Esophagus (tissue), 2 donors: Measurements from ENCODE around the gene BTG1. TPM values are rescaled to one million over a fixed set of nuclear protein-coding genes. Genes with fewer than 3 reads are reported as not detected.

Experiments used
- H3K27ac ChIP-seq, 2 donors: one replicate each; pipeline ENCODE4 v1.5.1; 2013; ENCODE audit warnings: low read depth in 2 of 2, mild to moderate bottlenecking in 2 of 2, inconsistent platforms in 1 of 2, low read length in 1 of 2, moderate library complexity in 1 of 2
- H3K27me3 ChIP-seq, 2 donors: one replicate each; pipeline ENCODE4 v1.6.1; 2013; ENCODE audit warnings: low read length in 2 of 2, control low read depth in 1 of 2, mild to moderate bottlenecking in 1 of 2; ENCODE audit not compliant: insufficient read depth in 2 of 2, control insufficient read depth in 1 of 2
- H3K36me3 ChIP-seq, 2 donors: one replicate each; pipeline ENCODE4 v1.6.1; 2013; ENCODE audit warnings: low read length in 1 of 2; ENCODE audit not compliant: control insufficient read depth in 2 of 2, insufficient read depth in 2 of 2
- H3K4me1 ChIP-seq, 2 donors: one replicate each; pipeline ENCODE4 v1.6.1; 2013; ENCODE audit warnings: low read length in 1 of 2; ENCODE audit not compliant: control insufficient read depth in 2 of 2, insufficient read depth in 2 of 2
- H3K4me3 ChIP-seq, 2 donors: one replicate each; pipeline ENCODE4 v1.5.1; 2013; ENCODE audit warnings: low read length in 2 of 2, mild to moderate bottlenecking in 2 of 2, low read depth in 1 of 2, moderate library complexity in 1 of 2
- H3K9me3 ChIP-seq, 2 donors: one replicate each; pipeline ENCODE4 v1.6.1; 2013; ENCODE audit warnings: mild to moderate bottlenecking in 2 of 2, low read depth in 1 of 2, low read length in 1 of 2, moderate library complexity in 1 of 2; ENCODE audit not compliant: control insufficient read depth in 2 of 2, insufficient read depth in 1 of 2
- WGBS, 2 donors: extraction: QIAGEN DNeasy Blood & Tissue Kit; methylation state at CpG; one replicate each; pipeline ENCODE4 v1.1.7; 2013; 5-methylcytosine and 5-hydroxymethylcytosine counted together
- polyA plus RNA-seq, 2 donors: library from polyadenylated mRNA; stranded (reverse); fragments of 200-250 nt; gene quantifications; one replicate each; pipeline ENCODE4 v1.2.3, GENCODE V29; 2013
- donor health status: healthy with polysubstance abuse.
- donor health status: Bipolar disorder and iron deficiency.

The BTG1 gene
- polyA plus RNA-seq, 2 donors = 23.6 to 28.0 TPM

DNA sequence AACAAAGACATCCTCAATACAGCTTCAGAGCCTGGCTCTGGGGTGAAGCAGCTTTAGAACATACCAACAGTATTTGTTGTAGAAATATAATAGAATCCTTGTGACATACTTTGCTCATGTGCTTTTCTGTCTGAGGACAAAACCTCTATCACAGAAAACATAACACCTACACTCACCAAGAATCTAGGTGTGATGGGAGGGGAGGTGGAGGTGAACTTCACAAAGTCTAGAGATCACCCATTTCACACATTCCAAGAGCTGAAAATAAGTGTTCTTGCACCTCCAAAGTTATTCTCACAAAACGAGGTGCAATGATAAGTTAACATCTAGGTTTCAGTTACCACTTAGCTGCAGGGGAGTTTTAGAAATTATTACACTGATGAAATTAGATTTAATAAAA lies 32.7 kb upstream of the BTG1 start:
- Histone ChIP-seq H3K4me3 (no peak overlapping the region), H3K4me1 (no peaks in the 10 kb centered on the region), H3K9me3 (no peaks in the 10 kb centered on the region), H3K36me3 (no peaks in the 10 kb centered on the region), H3K27me3 (no peaks in the 10 kb centered on the region), H3K27ac (no peak overlapping the region)
- 86% methylated on average over 1 of the region's 1 CpG for WGBS, 2 donors

DNA sequence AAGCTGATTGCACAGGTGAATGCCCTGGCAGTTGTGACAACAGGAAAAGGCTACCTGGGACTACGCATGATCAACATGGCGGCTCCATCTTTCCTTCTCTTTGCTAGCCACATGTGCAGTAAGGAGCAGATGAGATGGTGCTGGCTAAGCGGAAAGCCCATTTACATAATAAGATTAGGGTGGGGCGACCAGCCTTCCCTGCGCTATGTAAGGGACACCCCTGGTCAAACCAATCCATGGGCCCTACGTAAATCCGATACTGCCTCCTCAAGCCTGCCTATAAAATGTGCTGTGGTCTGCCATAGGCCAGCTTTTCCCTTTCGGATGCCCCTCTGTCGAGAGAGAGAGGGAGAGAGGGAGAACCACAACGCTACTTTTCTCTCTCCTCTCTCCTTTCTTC lies 31.0 kb upstream of the BTG1 start:
- Histone ChIP-seq H3K27me3 (no peaks in the 10 kb centered on the region), H3K9me3 (no peaks in the 10 kb centered on the region), H3K36me3 (no peaks in the 10 kb centered on the region), H3K4me3 (no peak overlapping the region), H3K27ac (no peak overlapping the region), H3K4me1 (no peaks in the 10 kb centered on the region)
- WGBS, 2 donors = 97% methylated on average over 10 of the region's 10 CpGs

- no peak overlapping the region for H3K4me3 ChIP-seq
- H3K27ac ChIP-seq = no peak overlapping the region
- WGBS, 2 donors = 95% methylated on average over 3 of the region's 3 CpGs
- H3K36me3 ChIP-seq = no peaks in the 10 kb centered on the region
- H3K9me3 ChIP-seq = no peaks in the 10 kb centered on the region
- H3K4me1 ChIP-seq = no peaks in the 10 kb centered on the region
- H3K27me3 ChIP-seq = no peaks in the 10 kb centered on the region
Observed at GRCh38 chr12:92175961-92176360, 30.3 kb upstream of the BTG1 start.

DNA sequence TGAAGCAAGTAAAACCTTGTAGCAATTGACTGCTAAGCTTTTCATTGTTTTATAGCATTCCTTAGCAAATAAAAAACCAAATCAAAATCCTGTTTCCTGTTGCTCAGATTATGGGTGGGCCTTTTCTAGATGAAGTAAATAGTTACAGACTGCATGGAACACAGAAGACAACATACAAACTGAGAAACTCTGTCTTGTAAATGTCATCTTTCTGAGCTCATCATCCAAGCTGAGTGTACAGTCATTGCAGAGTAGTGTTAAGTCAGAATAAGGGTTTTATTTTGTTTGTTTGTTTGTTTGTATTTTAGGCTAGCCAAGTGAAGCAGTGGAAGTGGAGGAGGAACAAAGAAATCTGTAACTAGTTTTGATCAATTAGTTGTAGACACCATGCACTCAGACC lies 24.4 kb upstream of the BTG1 start:
- no peaks in the 10 kb centered on the region for H3K4me1 ChIP-seq
- no peaks in the 10 kb centered on the region for H3K9me3 ChIP-seq
- H3K36me3 ChIP-seq = no peaks in the 10 kb centered on the region
- H3K27me3 ChIP-seq = no peaks in the 10 kb centered on the region
- H3K27ac ChIP-seq = no peak overlapping the region
- no peak overlapping the region for H3K4me3 ChIP-seq

GRCh38 chr12:92167075-92167474 lies 21.4 kb upstream of the BTG1 start:
- no peaks in the 10 kb centered on the region for H3K36me3 ChIP-seq
- H3K27ac ChIP-seq = no peak overlapping the region
- H3K4me1 ChIP-seq = no peaks in the 10 kb centered on the region
- no peaks in the 10 kb centered on the region for H3K9me3 ChIP-seq
- H3K27me3 ChIP-seq = no peaks in the 10 kb centered on the region
- 97 to 98% methylated on average over 2 of the region's 2 CpGs for WGBS, 2 donors
- no peak overlapping the region for H3K4me3 ChIP-seq

DNA sequence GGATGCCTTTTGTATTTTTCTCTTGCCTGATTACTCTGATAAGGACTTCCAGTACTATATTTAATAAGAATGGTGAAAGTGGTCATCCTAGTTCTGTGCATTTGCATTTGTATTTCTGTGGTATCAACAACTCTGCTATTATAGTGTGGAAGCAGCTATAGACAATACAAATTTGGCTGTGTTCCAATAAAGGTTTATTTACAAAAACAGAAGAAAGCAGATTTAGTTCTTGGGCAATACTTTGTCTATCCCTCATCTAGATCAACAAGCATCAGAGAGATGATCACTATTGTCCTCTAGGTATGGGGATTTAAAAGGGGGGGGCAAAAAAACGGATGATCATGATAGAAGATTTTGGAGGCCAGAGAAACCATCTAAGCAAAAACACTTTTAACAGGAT lies 19.1 kb upstream of the BTG1 start:
- Histone ChIP-seq H3K4me1 (no peaks in the 10 kb centered on the region), H3K4me3 (no peak overlapping the region), H3K9me3 (no peaks in the 10 kb centered on the region), H3K27ac (no peak overlapping the region), H3K36me3 (no peaks in the 10 kb centered on the region), H3K27me3 (no peaks in the 10 kb centered on the region)
- WGBS, 2 donors = 67 to 91% methylated on average over 1 of the region's 1 CpG

GRCh38 chr12:92162079-92162478 lies 16.4 kb upstream of the BTG1 start:
- no peak overlapping the region for H3K27ac ChIP-seq
- H3K36me3 ChIP-seq = no peaks in the 10 kb centered on the region
- no peaks in the 10 kb centered on the region for H3K4me1 ChIP-seq
- H3K4me3 ChIP-seq = no peak overlapping the region
- H3K9me3 ChIP-seq = no peaks in the 10 kb centered on the region
- H3K27me3 ChIP-seq = no peaks in the 10 kb centered on the region
- 89 to 97% methylated on average over 1 of the region's 1 CpG for WGBS, 2 donors

GRCh38 chr12:92158796-92159439 lies 13.3 kb upstream of the BTG1 start:
- H3K4me3 ChIP-seq = no peak overlapping the region
- H3K9me3 ChIP-seq = no peaks in the 10 kb centered on the region
- no peaks in the 10 kb centered on the region for H3K27me3 ChIP-seq
- H3K27ac ChIP-seq = peak overlapping the region in 1 of 2 donors; percentile 6
- no peaks in the 10 kb centered on the region for H3K4me1 ChIP-seq
- no peaks in the 10 kb centered on the region for H3K36me3 ChIP-seq
- 37 to 40% methylated on average over 6 of the region's 6 CpGs for WGBS, 2 donors

GRCh38 chr12:92156704-92157395 lies 11.2 kb upstream of the BTG1 start:
- 88 to 95% methylated on average over 6 of the region's 6 CpGs for WGBS, 2 donors
- Histone ChIP-seq H3K27me3 (no peaks in the 10 kb centered on the region), H3K36me3 (no peaks in the 10 kb centered on the region)

GRCh38 chr12:92156139-92156538 lies 10.5 kb upstream of the BTG1 start:
- H3K9me3 ChIP-seq = no peaks in the 10 kb centered on the region
- 83 to 90% methylated on average over 2 of the region's 2 CpGs for WGBS, 2 donors
- H3K36me3 ChIP-seq = no peaks in the 10 kb centered on the region
- no peaks in the 10 kb centered on the region for H3K27me3 ChIP-seq
- no peaks in the 10 kb centered on the region for H3K4me1 ChIP-seq
- no peak overlapping the region for H3K4me3 ChIP-seq
- H3K27ac ChIP-seq = no peak overlapping the region

More at GRCh38 chr12:92156704-92157395, 11.2 kb upstream of the BTG1 start:
- Histone ChIP-seq H3K27ac (no peak overlapping the region), H3K9me3 (no peaks in the 10 kb centered on the region), H3K4me1 (no peaks in the 10 kb centered on the region), H3K4me3 (no peak overlapping the region)
